Urinary bladder (tissue), 4 donors: ENCODE results near the gene PPARD. TPM values are rescaled to one million over a fixed set of nuclear protein-coding genes. Genes with fewer than 3 reads are reported as not detected.

ENCODE experiments used
- DNase-seq: peaks from one replicate; pipeline ENCODE4 v3.0.0-alpha.2; 2015; ENCODE audit errors: extremely low spot score
- H3K27ac ChIP-seq: one replicate; pipeline ENCODE4 v1.5.1; 2013; ENCODE audit warnings: low read depth, mild to moderate bottlenecking, moderate library complexity
- H3K36me3 ChIP-seq: one replicate; pipeline ENCODE4 v1.6.1; 2013; ENCODE audit warnings: mild to moderate bottlenecking, moderate library complexity; ENCODE audit not compliant: insufficient read depth
- H3K4me1 ChIP-seq: one replicate; pipeline ENCODE4 v1.6.1; 2013; ENCODE audit warnings: mild to moderate bottlenecking, moderate library complexity; ENCODE audit not compliant: insufficient read depth
- H3K4me3 ChIP-seq: one replicate; pipeline ENCODE4 v1.5.1; 2013; ENCODE audit warnings: low read depth, low read length
- WGBS: extraction: QIAGEN DNeasy Blood & Tissue Kit; methylation state at CpG from one replicate; pipeline ENCODE4 v1.1.7; 2013; 5-methylcytosine and 5-hydroxymethylcytosine counted together
- polyA plus RNA-seq: library from polyadenylated mRNA; stranded (reverse); fragments of 200-250 nt; gene quantifications from one replicate; pipeline ENCODE4 v1.2.3, GENCODE V29; 2013
- total RNA-seq: library from RNA; depleted of rRNA; stranded (reverse); fragments of >200 nt; gene quantifications from one replicate; pipeline ENCODE4 v1.2.3, GENCODE V29; 2014
- donor health status: healthy with polysubstance abuse.
- donor health status: healthy.

The PPARD gene
- total and polyA plus RNA-seq, 2 donors = 5.8 to 30.1 TPM

DNA sequence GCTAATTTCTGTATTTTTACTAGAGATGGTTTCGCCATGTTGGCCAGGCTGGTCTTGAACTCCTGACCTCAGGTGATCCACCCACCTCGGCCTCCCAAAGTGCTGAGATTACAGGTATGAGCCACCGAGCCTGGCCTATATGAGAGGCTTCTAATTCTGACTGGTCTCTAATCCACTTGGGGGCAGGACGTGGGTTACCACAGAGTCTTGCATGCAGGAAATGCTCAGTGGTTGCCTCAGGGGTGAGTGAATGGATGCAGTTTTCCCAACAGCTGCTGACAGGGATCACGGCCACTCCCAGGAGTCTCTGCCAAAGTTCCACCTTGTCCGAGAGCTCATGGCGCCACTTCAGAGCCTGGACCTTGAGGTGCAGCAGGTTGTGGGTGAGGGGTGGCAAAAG is 103.3 kb downstream of the PPARD start:
- Histone ChIP-seq H3K4me3 (no peak overlapping the region), H3K27ac (no peak overlapping the region), H3K36me3 (no peaks in the 10 kb centered on the region), H3K4me1 (no peaks in the 10 kb centered on the region)
- whole genome bisulfite sequencing = 89% methylated on average over 7 of the region's 7 CpGs
- no peak for DNase-seq

DNA sequence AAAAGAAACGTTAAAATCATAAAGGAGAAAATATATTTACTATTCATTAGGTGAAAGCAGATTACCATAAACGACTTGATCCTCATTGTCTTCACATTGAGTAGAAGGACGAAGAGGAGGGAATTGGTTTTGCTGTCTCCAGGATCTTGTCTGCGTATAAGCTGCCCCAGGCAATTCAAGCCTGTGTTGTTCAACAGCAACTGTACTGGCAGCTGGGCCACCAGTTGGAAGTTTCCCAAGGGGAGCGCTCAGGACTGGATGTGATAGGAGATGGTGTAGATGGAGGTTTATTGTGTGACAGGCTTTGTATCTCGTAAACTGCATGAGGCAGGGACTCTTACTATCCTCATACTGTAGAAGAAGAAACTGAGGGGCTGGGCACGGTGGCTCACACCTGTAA is 105.8 kb downstream of the PPARD start:
- no peak for DNase-seq
- Histone ChIP-seq H3K36me3 (no peaks in the 10 kb centered on the region), H3K4me3 (no peak overlapping the region), H3K4me1 (no peaks in the 10 kb centered on the region), H3K27ac (no peak overlapping the region)
- WGBS = 66% methylated on average over 7 of the region's 7 CpGs

DNA sequence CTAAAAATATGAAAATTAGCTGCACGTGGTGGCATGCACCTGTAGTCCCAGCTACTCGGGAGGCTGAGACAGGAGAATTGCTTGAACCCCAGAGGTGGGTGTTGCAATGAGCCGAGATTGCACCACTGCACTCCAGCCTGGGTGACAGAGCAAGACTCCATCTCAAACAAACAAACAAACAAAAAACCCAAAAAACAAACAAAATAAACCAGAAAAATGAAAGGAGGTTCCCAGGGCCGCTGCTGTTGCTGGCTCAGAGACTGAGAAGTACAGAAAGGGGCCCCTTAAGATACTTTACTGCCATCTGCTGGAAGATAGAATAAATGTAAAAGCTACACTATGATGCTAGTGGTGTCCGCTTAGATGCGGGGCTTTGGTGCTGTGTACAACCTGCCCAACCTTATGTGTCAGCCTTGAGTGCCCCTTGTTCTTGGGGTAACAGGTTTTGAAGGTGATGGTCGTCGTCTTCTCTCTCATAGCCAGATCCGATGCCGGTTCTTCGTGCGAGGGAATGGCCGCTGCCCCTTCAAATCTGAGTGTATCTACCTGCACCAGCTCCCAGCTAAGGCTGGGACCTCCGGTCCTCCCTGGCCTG is 107.0 kb downstream of the PPARD start:
- no peak for DNase-seq

DNA sequence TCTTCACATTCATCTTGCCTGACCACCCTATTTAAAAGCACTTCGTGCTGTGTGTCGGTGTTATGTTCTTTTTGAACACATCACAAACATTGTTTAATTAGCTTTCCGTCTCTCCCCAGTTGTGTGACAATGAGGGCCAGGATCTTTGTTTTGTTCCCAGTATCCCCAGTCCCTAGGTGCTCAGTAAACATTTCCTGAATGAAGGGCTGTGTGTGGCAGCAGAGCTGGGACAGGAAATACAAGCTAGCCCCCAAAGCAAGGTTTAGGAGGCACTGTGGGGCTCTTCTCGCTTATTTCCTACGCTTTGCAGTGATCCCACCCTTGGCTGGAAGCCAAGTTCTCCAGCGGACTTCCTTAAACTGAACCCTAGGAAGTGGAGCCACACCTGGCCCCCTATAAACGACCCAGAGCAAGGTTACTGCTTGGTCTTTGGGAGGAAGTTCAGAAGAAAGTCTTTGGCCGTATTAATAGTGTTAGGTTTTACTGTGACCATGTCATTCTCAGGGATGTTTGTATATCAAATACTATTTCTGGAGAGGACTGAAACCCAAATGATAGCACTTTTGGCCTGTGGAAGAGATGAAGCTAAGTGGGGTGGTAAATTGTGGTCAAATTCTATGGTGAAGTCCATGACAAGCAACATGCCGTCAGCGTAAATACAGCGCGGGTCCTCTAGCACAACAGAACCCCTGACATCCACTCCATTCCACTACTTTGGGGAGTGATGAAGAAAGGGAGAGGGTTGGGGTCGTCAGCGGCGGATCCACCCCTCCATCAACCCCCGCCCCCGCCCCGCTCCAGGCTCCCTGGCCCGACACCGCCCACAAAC is 109.2 kb downstream of the PPARD start:
- Histone ChIP-seq H3K4me3 (peak overlapping the region; percentile 60), H3K27ac (no peak overlapping the region), H3K4me1 (no peaks in the 10 kb centered on the region), H3K36me3 (no peaks in the 10 kb centered on the region)
- DNase-seq = no peak
- 11% methylated on average over 20 of the region's 20 CpGs for WGBS

More for the DNA sequence above, 107.0 kb downstream of the PPARD start:
- H3K4me1 ChIP-seq = no peaks in the 10 kb centered on the region
- H3K4me3 ChIP-seq = no peak overlapping the region
- H3K36me3 ChIP-seq = no peaks in the 10 kb centered on the region
- WGBS = 35% methylated on average over 14 of the region's 14 CpGs
- no peak overlapping the region for H3K27ac ChIP-seq

DNA sequence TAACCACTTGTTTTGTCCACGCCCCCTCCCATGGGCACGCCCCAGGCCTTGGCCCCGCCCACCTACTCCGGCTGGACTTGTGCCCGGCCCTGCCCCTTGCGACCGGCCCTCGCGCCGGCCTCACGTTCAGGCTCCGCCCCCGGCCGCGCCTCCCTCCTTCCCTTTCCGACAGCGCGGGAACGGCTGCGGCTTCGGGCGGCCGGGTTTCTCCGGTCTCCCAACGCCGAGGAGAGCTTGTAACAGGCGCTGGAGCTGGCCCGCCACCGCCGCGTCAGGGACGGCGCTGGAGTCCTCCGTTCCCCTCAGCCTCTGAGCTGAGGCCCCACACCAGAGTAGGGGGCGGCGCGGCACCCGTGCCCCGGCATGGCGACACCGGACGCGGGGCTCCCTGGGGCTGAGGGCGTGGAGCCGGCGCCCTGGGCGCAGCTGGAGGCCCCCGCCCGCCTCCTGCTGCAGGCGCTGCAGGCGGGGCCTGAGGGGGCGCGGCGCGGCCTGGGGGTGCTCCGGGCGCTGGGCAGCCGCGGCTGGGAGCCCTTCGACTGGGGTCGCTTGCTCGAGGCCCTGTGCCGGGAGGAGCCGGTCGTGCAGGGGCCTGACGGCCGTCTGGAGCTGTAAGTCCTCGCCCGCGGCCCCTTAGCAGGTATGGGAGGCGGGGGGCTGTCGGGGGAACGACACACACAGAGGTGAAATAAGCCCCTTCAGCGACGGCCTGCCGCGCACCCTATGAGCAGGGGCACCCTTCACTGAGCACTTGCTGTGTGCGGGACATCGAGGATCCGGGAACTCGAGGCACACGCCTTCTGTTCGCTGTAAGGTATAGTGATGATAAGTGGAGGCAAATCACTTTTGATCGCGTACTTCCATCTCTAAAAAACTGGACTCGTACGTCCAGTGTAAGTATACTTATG is 110.1 kb downstream of the PPARD start, which contains the start of gene FANCE:
Gene FANCE (plus strand): TSS at position 156 of the 908 bp plus-strand sequence. CDS start 208 bp downstream, at position 364.
- DNase-seq = peak; percentile 79
- under 1% methylated on average over 87 of the region's 87 CpGs for WGBS
- H3K36me3 ChIP-seq = no peaks in the 10 kb centered on the region
- H3K4me3 ChIP-seq = peak within 1 kb of the TSS; percentile 60
- no peak within 1 kb of the TSS for H3K27ac ChIP-seq
- H3K4me1 ChIP-seq = no peaks in the 10 kb centered on the region

DNA sequence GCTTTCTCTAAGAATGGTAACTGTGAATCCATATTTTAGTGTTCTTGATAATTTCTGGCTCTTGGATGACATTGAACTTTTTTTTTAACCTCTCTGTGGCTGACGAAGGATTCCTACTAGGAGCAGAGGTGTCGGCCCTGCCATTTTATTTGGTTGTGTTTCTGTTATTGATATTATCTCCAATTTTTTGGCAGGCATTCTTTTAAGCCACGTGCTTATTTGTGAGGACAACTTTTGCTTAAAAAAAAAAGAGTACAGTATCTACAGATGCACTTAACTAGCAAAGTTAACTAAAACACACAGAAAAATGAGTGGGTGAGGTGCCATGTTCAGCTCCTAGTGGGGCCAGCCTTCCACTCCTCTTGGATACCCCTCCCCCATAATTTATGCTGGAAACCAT is 110.9 kb downstream of the PPARD start:
- 17% methylated on average over 3 of the region's 3 CpGs for WGBS
- H3K4me3 ChIP-seq = peak overlapping the region; percentile 60

DNA sequence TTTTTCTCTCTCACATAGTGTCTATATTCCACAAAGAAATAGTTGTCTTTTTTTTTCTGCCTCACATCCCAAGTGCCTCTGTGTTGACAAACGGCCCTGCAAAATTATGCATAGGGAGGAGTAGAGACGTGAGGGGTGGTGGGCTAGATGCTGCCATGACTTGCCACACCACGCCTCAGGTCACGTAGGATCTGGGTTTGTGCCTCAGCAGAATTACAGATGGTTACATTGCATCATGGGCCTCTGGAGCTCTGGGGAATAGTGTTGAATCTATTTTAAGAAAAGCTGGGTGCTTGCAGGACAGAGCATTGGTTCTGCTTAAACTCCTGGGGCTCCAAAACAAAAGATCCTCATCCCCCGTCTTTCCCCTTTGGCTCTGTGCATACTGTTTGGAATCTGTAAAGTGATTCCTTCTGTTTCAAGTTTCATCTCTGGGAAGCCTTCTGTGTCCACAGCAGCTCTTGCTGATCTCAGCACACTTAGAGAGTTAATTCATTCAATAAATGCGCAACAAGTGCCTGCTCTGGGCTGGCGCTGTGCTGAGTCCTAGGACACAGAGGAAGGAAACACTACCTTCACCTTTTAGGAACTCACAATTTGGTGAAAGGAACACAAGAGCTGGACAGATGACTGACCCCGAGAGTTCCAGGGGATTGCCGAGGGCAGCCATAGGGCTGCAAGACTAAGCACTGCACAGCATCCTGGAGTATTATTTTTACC is 112.2 kb downstream of the PPARD start:
- no peaks in the 10 kb centered on the region for H3K4me1 ChIP-seq
- no peak overlapping the region for H3K27ac ChIP-seq
- no peak for DNase-seq
- 83% methylated on average over 9 of the region's 9 CpGs for WGBS
- no peaks in the 10 kb centered on the region for H3K36me3 ChIP-seq
- no peak overlapping the region for H3K4me3 ChIP-seq

More for the DNA sequence above, 110.9 kb downstream of the PPARD start:
- no peak for DNase-seq
- Histone ChIP-seq H3K4me1 (no peaks in the 10 kb centered on the region), H3K36me3 (no peaks in the 10 kb centered on the region), H3K27ac (no peak overlapping the region)

DNA sequence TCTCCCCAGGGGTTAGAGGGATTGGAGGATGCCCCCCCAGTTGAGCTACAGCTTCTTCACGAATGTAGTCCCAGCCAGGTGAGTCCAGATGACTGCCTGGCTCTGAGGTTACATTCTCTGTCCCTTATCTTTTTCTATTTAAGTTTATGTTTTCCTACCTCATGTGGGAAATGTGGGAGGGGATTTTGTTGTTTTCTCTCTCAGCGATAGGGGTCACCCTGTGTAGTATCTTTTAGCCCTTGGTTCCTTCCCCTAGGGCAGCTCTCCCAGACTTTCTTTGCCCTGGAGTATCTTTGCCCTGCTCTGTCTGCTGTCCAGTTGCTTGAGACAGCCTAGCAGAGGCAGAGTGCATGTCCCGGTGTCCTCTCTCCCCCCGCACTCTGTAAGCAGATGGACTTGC is 115.5 kb downstream of the PPARD start:
- no peak for DNase-seq
- Histone ChIP-seq H3K4me3 (no peak overlapping the region), H3K36me3 (no peaks in the 10 kb centered on the region), H3K27ac (no peak overlapping the region), H3K4me1 (no peaks in the 10 kb centered on the region)
- WGBS = 84% methylated on average over 4 of the region's 4 CpGs

DNA sequence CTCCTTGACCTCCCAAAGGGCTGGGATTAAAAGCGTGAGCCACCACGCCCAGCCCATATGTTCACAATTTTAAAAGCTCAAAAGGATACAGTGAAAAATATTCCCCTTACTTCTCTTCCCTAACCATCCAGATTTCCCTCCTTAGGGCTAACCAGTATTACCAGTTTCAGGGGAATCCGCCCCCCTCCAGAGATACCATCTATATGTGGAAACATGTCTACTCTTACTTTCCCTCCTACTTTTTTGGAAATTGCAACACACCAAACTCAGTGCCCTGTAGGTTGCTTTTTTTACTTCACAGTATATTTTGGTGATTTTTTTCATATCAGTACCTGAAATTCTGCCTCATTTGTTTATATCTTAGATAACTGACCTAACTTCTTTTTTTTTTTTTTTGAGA is 118.9 kb downstream of the PPARD start:
- Histone ChIP-seq H3K4me3 (no peak overlapping the region), H3K27ac (no peak overlapping the region), H3K4me1 (no peaks in the 10 kb centered on the region), H3K36me3 (no peaks in the 10 kb centered on the region)
- WGBS = 83% methylated on average over 3 of the region's 3 CpGs
- no peak for DNase-seq

DNA sequence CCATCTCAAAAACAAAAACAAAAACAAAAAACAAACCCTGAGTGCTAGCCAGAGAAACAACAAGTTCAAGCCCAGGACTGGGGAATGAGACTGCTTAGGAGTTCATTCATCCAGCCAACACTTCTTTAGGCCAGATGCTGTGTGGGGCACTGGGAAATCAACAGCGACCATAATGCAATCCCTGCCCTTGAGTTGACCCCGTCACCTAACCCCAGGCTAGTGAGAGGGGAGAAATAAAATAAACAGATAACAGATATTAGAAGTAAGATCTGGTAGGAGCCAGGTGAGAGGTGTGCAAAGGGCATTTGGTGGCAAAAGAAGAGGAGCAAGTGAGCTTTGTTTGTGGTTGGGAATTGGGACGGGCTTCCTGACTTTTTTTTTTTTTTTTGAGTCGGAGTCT is 120.9 kb downstream of the PPARD start:
- no peak overlapping the region for H3K27ac ChIP-seq
- 94% methylated on average over 4 of the region's 4 CpGs for WGBS
- H3K36me3 ChIP-seq = no peaks in the 10 kb centered on the region

DNA sequence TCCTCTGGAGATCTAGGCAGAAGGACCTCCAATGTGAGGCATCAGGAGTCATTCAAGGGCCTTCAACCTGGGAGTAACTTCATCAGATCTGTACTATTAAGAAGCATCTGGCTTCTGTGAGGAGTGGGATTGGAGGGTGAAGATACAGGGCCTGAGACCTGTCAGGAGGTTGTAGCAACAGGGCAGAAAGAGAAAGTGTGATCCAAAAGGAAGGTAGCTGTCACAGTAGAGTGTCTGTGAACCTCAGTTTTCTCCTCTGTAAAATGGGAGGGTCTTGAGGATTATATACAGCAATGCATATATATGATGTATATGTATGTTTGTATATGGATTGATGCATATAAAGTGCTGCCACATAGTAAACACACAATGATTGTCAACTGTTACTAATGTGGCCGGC is 123.3 kb downstream of the PPARD start:
- H3K36me3 ChIP-seq = no peaks in the 10 kb centered on the region
- H3K4me3 ChIP-seq = no peak overlapping the region
- WGBS = 97% methylated on average over 1 of the region's 1 CpG
- no peaks in the 10 kb centered on the region for H3K4me1 ChIP-seq
- DNase-seq = no peak
- H3K27ac ChIP-seq = no peak overlapping the region

More for the DNA sequence above, 120.9 kb downstream of the PPARD start:
- Histone ChIP-seq H3K4me1 (no peaks in the 10 kb centered on the region), H3K4me3 (no peak overlapping the region)
- no peak for DNase-seq

DNA sequence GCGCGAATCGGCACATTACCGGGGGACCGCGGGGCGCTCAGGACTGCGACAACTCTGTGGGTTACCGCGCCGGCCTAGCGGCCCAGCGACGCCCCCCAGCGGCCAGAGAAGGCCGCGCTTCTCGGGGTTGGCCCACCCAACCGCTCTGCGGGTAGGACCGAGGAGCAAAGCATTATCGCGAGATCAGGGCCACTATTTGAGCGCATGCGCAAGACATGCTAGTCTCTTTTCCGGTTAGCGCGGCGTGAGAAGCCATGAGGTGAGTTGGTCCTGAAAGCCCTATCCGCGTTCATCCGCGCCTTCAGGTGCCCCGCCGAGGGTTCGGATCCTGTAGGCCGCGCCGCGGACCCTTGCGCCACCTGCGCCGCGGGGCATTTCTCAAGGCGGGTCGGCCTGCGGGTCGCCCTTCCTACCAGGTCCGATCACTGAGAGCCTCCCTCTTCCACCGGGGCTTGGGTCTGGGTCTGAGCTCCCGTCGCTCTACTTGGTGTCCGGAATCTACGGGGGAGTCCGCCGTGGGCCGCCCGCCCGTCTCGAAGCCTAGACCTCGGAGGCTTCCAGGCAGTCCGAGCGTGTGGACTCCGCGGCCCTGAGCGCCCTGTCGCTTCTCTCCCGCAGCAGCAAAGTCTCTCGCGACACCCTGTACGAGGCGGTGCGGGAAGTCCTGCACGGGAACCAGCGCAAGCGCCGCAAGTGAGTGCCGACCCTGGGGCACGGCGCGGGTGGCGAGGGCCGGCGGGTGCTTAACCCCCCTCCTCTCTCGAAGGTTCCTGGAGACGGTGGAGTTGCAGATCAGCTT is 126.0 kb downstream of the PPARD start, which contains the start of gene RPL10A:
Gene RPL10A (plus strand): TSS at position 221 of the 799 bp plus-strand sequence. CDS start 34 bp downstream, at position 255.
- H3K4me3 ChIP-seq = peak within 1 kb of the TSS; percentile 71
- under 1% methylated on average over 86 of the region's 86 CpGs for WGBS
- peak; percentile 96 for DNase-seq

More for the DNA sequence above, 126.0 kb downstream of the PPARD start, which contains the start of gene RPL10A:
- Histone ChIP-seq H3K27ac (peak within 1 kb of the TSS; percentile 91), H3K36me3 (no peaks in the 10 kb centered on the region), H3K4me1 (no peaks in the 10 kb centered on the region)
